OCI-LY3 (cell line): ENCODE measurements around the gene PRSS23.

Experiments used
- EZH2phosphoT487 ChIP-seq: fragments of 200-600 bp; shearing (Covaris generic); IDR thresholded peaks from 2 replicates; pipeline ENCODE4 v1.6.1; 2018; ENCODE audit warnings: antibody characterized with exemption, mixed run types, low read depth
- TF ChIP-seq, protein P1 (sequence below): fragments of 200-600, 300-600 bp; sonication (generic); IDR thresholded peaks from 2 replicates; pipeline ENCODE4 v1.5.1; 2014; ENCODE audit warnings: antibody characterized with exemption, low read length, low read depth

DNA sequence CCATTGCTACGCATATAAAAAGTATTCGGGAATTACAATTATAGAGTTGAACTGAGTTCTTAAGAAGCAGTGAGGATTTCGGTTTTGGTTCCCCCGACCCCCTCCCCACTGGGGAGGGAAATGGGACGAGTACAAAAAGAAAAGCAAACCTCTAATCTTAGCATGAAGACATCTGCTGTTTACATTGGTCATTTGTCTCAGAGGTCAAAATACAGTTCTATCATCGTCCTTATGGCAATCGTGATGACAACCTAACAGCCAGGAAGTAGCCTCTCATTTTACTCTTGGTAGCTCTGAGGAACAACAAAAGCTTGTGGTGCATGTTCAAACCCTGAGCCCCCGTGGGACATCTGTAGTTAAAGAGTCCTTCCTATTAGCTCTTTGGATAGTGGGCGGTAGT, 3.2 kb upstream of the PRSS23 start:
- TF ChIP-seq, protein P1, sequence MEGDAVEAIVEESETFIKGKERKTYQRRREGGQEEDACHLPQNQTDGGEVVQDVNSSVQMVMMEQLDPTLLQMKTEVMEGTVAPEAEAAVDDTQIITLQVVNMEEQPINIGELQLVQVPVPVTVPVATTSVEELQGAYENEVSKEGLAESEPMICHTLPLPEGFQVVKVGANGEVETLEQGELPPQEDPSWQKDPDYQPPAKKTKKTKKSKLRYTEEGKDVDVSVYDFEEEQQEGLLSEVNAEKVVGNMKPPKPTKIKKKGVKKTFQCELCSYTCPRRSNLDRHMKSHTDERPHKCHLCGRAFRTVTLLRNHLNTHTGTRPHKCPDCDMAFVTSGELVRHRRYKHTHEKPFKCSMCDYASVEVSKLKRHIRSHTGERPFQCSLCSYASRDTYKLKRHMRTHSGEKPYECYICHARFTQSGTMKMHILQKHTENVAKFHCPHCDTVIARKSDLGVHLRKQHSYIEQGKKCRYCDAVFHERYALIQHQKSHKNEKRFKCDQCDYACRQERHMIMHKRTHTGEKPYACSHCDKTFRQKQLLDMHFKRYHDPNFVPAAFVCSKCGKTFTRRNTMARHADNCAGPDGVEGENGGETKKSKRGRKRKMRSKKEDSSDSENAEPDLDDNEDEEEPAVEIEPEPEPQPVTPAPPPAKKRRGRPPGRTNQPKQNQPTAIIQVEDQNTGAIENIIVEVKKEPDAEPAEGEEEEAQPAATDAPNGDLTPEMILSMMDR, result no peak
- no peak for TF ChIP-seq EZH2phosphoT487
